Activated naive CD4-positive, alpha-beta T cell (primary cell): Measurements from ENCODE around the gene RAB3IP.
"Not testable (repeated sequence)": the region's sequence is repeated elsewhere in the genome, so short reads cannot be mapped to it uniquely, and the experiment has no call there.

Source experiments
- DNase-seq, 4 experiments: peaks; one replicate each; lab custom pipeline; 2025; lab: John Stamatoyannopoulos, UW

Gene RAB3IP

GRCh38 chr12:69835081-69835480, 96.4 kb downstream of the RAB3IP start:
- no peak for DNase-seq

DNA sequence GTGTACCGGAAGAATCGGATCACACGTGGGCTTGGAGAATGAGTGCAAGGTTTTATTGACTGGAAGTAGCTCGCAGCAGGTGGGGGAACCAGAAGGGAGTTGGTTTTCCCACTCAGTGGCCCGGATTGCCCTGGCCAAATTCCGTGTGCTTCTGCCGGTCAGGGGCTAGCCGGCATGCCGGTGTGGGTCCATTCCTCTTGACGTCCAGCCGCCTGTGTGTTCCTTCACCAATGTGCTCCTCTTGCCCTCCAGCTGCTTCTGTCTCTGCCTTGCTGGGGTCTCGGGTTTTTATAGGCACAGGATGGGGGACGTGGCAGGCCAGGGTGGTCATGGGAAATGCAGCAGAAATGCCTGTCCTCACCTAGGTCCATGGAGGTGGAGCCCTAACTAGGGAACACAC, 97.4 kb downstream of the RAB3IP start:
- DNase-seq, result no peak

- DNase-seq, result no peak
Observed at GRCh38 chr12:69837191-69837590, 98.5 kb downstream of the RAB3IP start.

DNA sequence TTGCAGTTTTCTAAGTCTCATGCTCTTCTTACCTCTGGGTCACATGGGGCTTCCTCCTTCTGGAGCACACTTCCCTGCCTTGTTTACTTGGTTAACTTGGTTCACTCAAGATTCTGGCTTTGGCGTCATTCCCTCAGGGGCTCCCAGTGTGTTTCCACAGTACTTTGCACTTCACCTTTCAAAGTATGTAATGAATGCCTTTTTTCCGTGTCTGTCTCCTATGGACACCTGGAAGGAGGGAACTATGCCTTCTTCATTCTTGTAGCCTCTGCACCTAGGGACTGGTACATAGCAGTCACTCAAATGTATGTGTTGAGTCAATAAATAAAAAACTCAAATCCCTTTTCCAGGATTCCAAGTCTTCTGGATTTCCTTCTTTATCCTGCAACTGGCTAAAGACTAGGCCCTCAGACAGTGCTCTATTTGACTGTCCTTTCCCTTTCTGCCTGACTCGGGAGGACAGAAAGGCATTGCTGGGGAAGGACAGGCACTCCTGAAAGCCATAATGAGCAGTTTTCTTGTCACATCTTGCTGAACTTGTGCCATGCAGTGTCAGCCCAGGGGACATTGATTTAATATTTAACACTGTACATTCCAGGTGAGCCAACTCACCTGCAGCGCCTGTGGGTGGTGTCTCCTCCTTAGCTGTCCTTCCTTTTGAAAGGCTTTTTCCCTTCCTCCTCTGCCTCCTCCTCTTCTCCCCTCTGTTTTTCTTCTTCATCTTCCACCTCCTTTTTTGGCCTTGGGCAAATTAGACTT, 99.2 kb downstream of the RAB3IP start:
- no peak for DNase-seq

GRCh38 chr12:69840727-69841126, 102.1 kb downstream of the RAB3IP start:
- no peak for DNase-seq

GRCh38 chr12:69843608-69844007, 104.9 kb downstream of the RAB3IP start:
- DNase-seq, result no peak

DNA sequence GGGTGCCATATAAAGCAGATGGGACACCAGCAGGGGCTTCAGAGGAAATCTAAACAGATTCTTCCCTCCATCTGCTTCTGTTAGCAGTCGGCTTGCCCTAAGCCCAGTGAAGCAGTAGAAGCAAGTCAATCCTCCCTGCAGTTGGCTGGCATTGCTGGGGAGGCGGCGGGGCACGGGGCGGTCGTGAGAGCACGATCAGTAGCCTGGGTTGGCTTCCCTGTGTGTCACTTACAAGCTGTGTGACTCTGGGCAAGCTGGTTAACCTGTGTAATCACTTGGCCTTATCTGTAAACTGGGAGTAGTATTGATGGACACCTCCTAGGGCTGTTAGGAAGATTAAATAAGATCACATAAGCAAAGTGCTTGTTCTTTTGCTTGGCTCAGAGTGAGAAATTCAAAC, 105.8 kb downstream of the RAB3IP start:
- DNase-seq, result no peak

DNA sequence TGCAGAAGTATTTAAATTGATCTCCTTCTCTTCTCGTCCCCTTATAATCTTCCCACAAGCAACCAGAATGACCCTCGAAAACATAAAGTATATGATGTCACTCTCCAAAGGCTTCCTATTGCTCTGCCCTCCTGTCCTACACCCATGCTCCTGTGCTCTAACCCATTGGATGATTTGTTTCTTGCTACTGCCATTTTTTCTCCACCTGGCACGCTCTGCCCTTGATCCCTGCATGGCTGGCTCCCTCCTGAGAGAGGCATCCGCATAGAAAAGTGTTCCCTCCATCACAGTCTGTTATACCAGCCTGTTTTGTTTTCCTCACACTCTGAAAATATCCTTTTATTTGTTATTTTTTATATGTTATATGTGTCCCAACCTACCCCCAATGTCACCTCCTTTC, 106.2 kb downstream of the RAB3IP start:
- DNase-seq, result no peak

DNA sequence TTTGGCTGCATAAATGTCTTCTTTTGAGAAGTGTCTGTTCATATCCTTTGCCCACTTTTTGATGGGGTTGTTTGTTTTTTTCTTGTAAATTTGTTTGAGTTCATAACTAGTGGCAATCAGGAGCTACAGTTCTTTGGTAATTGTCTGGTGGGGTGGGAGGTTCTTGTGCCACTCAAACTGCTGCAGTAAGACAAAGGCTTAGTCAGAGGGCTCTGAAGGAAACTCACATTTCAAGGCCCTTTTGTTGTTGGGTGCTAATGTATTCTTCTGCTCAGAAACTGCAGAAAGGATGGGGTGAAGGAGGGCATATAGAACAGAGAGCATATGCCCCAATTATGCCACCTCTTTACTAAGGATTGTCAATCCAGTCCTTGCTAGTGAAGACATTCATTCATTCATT, 108.3 kb downstream of the RAB3IP start:
- DNase-seq, result no peak

GRCh38 chr12:69851976-69852375, 113.3 kb downstream of the RAB3IP start:
- no peak for DNase-seq

DNA sequence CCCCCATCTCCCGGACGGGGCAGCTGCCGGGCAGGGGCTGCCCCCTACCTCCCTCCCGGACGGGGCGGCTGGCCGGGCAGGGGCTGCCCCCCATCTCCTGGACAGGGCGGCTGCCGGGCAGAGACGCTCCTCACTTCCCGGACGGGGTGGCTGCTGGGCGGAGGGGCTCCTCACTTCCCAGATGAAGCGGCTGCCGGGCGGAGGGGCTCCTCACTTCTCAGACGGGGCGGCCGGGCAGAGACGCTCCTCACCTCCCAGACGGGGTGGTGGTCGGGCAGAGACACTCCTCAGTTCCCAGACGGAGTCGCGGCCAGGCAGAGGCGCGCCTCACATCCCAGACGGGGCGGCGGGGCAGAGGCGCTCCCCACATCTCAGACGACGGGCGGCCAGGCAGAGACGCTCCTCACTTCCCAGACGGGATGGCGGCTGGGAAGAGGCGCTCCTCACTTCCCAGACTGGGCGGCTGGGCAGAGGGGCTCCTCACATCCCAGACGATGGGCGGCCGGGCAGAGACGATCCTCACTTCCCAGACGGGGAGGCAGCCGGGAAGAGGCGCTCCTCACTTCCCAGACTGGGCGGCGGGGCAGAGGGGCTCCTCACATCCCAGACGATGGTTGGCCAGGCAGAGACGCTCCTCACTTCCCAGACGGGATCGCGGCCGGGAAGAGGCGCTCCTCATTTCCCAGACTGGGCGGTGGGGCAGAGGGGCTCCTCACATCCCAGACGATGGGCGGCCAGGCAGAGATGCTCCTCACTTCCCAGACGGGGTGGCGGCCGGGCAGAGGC, 114.7 kb downstream of the RAB3IP start:
- not testable (repeated sequence) for DNase-seq

GRCh38 chr12:69866698-69867097, 128.0 kb downstream of the RAB3IP start:
- no peak for DNase-seq

DNA sequence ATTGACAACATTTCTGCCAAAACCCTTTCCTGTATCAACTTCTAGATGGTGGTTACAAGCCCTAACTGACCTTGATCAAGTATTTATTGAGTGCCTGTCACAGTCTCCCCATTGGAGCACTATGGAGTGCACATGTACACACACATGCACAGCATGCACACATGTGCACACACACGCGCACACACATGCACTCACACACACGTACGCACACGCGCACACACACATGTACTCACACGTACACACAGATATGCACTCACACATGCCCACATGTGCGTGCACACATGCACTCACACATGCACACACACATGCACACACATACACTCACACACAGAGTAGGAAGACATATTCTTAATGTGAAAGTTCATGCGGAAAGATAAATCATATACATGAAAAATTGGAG, 130.0 kb downstream of the RAB3IP start:
- DNase-seq, result no peak

DNA sequence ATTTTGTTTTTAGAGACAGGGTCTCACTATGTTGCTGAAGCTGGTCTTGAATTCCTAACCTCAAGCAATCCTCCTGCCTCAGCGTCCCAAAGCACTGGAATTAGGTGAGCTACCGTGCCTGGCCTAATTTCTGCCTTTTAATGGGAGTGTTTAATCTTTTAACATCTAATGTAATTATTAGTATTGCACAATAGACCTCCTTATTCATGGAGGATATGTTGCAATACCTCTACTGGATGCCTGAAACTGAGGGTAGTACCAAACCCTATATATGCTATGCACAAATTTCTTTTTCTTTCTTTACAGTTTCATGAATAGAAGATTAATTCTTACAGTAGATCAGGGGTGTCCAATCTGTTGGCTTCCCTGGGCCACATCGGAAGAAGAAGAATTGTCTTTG, 134.1 kb downstream of the RAB3IP start:
- DNase-seq, result no peak
